ENCODE data around the gene ATP5MC3. TPM values are rescaled to one million over a fixed set of nuclear protein-coding genes. Genes with fewer than 3 reads are reported as not detected.
A peak's percentile ranks its signal among the peaks of the same experiment; 100 is the strongest.

ATP5MC3 gene
- total RNA-seq, 1 experiment from 2014 or later = 299 TPM

DNA sequence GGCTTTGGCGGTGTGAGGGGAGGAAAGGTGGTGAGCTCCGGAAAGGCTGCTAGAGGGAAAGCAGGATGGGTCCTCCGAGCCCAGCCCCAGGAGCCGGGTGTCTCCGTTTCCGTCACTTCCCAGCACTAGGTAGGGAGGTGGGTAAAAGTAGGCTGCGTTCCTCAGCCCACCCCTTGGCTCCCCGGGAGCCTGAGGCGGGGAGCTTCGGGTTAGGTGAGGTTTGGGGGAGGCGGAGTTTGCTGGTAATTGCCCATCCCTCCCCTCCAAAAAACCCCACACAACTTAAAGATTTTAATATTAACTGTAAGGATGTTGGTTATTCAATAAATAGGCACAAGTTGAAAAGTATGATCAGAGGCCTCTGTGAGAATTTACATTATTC lies 13.0 kb downstream of the ATP5MC3 start:
- TSS peak; percentile 91 for BruUV-seq (replicated peaks)
- H3K27me3 ChIP-seq (replicated peaks; ENCODE audit: control insufficient read depth, insufficient read depth, low read length) = no peaks in the 10 kb centered on the region
- intact Hi-C loops (cut with micrococcal nuclease; ENCODE audit: unreplicated experiment) = loop anchor here (1.0 to 2.0 kb wide), 2 partner anchors 12 to 58 kb away; no protein-coding TSS in a partner anchor
- H3K36me3 ChIP-seq (ENCODE audit: control insufficient read depth, insufficient read depth, low read length) = no peaks in the 10 kb centered on the region
- H3K4me1 ChIP-seq = peaks cover 10% of the 10 kb centered on the region
- ChIA-PET CTCF (interaction anchor here (0.6 to 0.8 kb wide), 3 partner anchors 83 to 958 kb away, joined by 3 to 4 read pairs (median 3); no protein-coding TSS in a partner anchor), POLR2A (interaction anchor here (0.8 to 1.1 kb wide), 2 partner anchors 10 to 17 kb away, joined by 4 to 9 read pairs; no protein-coding TSS in a partner anchor)
- no peaks in the 10 kb centered on the region for H3K9me3 ChIP-seq
- no peaks in the 10 kb centered on the region for H3K4me1 Mint-ChIP-seq (ENCODE audit: low read depth, unreplicated experiment)
- TF ChIP-seq, protein P1, sequence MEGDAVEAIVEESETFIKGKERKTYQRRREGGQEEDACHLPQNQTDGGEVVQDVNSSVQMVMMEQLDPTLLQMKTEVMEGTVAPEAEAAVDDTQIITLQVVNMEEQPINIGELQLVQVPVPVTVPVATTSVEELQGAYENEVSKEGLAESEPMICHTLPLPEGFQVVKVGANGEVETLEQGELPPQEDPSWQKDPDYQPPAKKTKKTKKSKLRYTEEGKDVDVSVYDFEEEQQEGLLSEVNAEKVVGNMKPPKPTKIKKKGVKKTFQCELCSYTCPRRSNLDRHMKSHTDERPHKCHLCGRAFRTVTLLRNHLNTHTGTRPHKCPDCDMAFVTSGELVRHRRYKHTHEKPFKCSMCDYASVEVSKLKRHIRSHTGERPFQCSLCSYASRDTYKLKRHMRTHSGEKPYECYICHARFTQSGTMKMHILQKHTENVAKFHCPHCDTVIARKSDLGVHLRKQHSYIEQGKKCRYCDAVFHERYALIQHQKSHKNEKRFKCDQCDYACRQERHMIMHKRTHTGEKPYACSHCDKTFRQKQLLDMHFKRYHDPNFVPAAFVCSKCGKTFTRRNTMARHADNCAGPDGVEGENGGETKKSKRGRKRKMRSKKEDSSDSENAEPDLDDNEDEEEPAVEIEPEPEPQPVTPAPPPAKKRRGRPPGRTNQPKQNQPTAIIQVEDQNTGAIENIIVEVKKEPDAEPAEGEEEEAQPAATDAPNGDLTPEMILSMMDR (IDR thresholded peaks at IDR 0.05; ENCODE audit: insufficient read depth in 1 of 2, low read depth in 1 of 2, low read length in 1 of 2, severe bottlenecking in 1 of 2, unreplicated experiment in 1 of 2) = no peak
- no peaks in the 10 kb centered on the region for H3K9me3 Mint-ChIP-seq (ENCODE audit: unreplicated experiment)
- peak overlapping the region; percentile 98 for H3K4me3 Mint-ChIP-seq (ENCODE audit: unreplicated experiment)
- H3K27me3 Mint-ChIP-seq (ENCODE audit: insufficient read depth, unreplicated experiment) = no peaks in the 10 kb centered on the region
- peak overlapping the region; percentile 75 for H3K4me3 ChIP-seq (ENCODE audit: low read depth, low read length)
- H3K36me3 Mint-ChIP-seq (ENCODE audit: insufficient read depth, unreplicated experiment) = peaks cover 17% of the 10 kb centered on the region
- H3K27ac Mint-ChIP-seq (ENCODE audit: unreplicated experiment) = peak overlapping the region; percentile 99
- no peak for DNase-seq

DNA sequence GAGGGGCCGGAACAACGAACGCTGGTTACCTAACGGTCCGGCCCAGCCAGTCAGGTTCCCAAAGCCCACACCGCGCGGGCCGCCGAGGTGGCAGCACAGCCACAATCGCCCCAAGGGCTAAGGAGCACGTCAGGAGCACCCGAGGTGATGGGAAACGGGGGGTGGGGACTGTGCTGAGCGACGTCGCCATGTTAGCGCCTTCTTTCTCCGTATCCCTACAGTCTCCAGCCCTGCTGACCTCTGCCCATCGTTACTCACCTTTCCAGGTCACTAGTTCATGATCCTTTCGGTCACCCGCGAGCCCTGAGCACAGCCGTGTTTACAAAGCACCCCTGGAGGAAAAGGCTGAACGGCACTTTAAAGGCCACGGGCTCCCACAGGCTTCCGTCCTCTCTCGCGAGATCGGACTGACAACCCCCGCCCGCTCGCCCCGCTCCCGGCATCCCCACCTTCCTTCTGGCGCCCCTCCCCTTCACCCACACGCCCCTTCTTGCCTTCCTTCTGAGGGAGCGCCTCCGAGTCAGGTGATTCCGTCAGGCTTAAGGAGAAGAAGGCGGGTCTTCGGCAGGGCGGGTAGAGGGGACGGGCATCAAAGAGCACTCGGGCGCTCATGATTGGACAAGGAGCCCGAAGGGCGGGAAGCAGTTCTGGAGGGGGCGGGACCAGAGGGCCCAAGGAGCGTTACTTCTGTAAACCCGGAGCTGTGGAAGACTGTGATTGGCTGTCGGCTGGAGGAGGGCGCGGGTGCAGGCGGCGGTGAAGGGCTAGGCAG lies 13.5 kb downstream of the ATP5MC3 start, which contains the start of gene ATF2:
Gene ATF2, minus strand, starts transcription at position 412 of the 772 bp plus-strand sequence. CDS start 31,760 bp downstream, outside the sequence.
- Histone ChIP-seq H3K4me1 (peaks cover 10% of the 10 kb centered on the region), H3K27me3 (replicated peaks; ENCODE audit: control insufficient read depth, insufficient read depth, low read length) (no peaks in the 10 kb centered on the region), H3K9me3 (no peaks in the 10 kb centered on the region), H3K4me3 (ENCODE audit: low read depth, low read length) (peak within 1 kb of the TSS; percentile 75), H3K36me3 (ENCODE audit: control insufficient read depth, insufficient read depth, low read length) (no peaks in the 10 kb centered on the region)
- ChIA-PET CTCF (interaction anchor here (0.7 to 0.8 kb wide), 2 partner anchors 83 to 143 kb away, joined by 3 to 4 read pairs; no protein-coding TSS in a partner anchor), POLR2A (interaction anchor here (0.8 to 1.1 kb wide), 2 partner anchors 10 to 18 kb away, joined by 4 to 9 read pairs; no protein-coding TSS in a partner anchor)
- Mint-ChIP-seq H3K36me3 (ENCODE audit: insufficient read depth, unreplicated experiment) (peaks cover 17% of the 10 kb centered on the region), H3K27me3 (ENCODE audit: insufficient read depth, unreplicated experiment) (no peaks in the 10 kb centered on the region), H3K4me1 (ENCODE audit: low read depth, unreplicated experiment) (no peaks in the 10 kb centered on the region), H3K27ac (ENCODE audit: unreplicated experiment) (peak within 1 kb of the TSS; percentile 99), H3K9me3 (ENCODE audit: unreplicated experiment) (no peaks in the 10 kb centered on the region), H3K4me3 (ENCODE audit: unreplicated experiment) (peak within 1 kb of the TSS; percentile 98)
- TF ChIP-seq, protein P1 (IDR thresholded peaks at IDR 0.05; ENCODE audit: insufficient read depth in 1 of 2, low read depth in 1 of 2, low read length in 1 of 2, severe bottlenecking in 1 of 2, unreplicated experiment in 1 of 2) = no peak
- DNase-seq = peak; percentile 99 to 100
- intact Hi-C loops (cut with micrococcal nuclease; ENCODE audit: unreplicated experiment) = loop anchor here (1.0 to 2.0 kb wide), 2 partner anchors 12 to 57 kb away; no protein-coding TSS in a partner anchor
- BruUV-seq (replicated peaks) = TSS peak; percentile 50

DNA sequence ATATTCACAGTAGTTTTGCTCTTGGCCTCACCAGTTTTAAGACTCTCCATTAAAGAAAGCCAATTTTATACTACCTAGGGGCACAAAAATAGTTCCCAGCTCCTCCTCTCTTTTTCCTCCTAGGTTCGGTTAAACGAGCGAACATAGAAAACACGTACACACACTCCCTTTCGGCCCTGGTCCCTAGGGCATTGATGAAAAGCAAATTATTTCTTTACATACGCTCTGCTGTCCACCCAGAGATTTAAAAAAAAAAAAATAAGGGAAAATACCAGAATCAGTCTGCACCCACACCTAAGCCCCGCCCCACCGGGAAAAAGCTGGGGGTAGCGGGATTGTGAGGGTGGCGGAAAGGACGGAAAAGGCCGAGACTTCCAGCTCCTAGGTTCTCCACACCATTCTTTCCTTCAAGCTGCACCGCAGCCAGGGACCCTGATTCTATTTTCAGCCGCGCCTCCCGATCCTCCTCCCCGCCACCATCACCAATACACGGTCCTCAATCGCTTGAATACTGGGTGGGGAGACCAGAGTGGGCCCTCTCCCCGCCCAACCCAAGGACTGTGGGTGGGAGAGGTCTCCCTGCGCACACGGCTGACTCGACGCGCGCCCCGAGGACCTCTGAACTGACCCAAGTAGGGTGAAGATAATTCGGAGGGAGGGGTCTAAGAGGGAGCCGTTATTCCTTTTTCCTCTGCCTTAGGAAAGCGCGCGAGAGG lies 14.3 kb downstream of the ATP5MC3 start:
- no peaks in the 10 kb centered on the region for H3K27me3 Mint-ChIP-seq (ENCODE audit: insufficient read depth, unreplicated experiment)
- POLR2A ChIA-PET = no interaction called here
- CTCF ChIA-PET = no interaction called here
- no peaks in the 10 kb centered on the region for H3K9me3 ChIP-seq
- H3K9me3 Mint-ChIP-seq (ENCODE audit: unreplicated experiment) = no peaks in the 10 kb centered on the region
- H3K4me1 ChIP-seq = peaks cover 10% of the 10 kb centered on the region
- H3K4me3 ChIP-seq (ENCODE audit: low read depth, low read length) = peak overlapping the region; percentile 75
- H3K36me3 ChIP-seq (ENCODE audit: control insufficient read depth, insufficient read depth, low read length) = no peaks in the 10 kb centered on the region
- peak overlapping the region; percentile 98 for H3K4me3 Mint-ChIP-seq (ENCODE audit: unreplicated experiment)
- peaks cover 17% of the 10 kb centered on the region for H3K36me3 Mint-ChIP-seq (ENCODE audit: insufficient read depth, unreplicated experiment)
- peak overlapping the region; percentile 99 for H3K27ac Mint-ChIP-seq (ENCODE audit: unreplicated experiment)
- no peaks in the 10 kb centered on the region for H3K27me3 ChIP-seq (replicated peaks; ENCODE audit: control insufficient read depth, insufficient read depth, low read length)
- TF ChIP-seq, protein P1 (IDR thresholded peaks at IDR 0.05; ENCODE audit: insufficient read depth in 1 of 2, low read depth in 1 of 2, low read length in 1 of 2, severe bottlenecking in 1 of 2, unreplicated experiment in 1 of 2) = no peak
- intact Hi-C loops (cut with micrococcal nuclease; ENCODE audit: unreplicated experiment) = no loop called here
- peak; percentile 36 to 39 for DNase-seq
- H3K4me1 Mint-ChIP-seq (ENCODE audit: low read depth, unreplicated experiment) = no peaks in the 10 kb centered on the region
- no TSS peak for BruUV-seq (replicated peaks)

All from Caco-2 (cell line).